Measurements from ENCODE around the gene ASXL1. TPM values are rescaled to one million over a fixed set of nuclear protein-coding genes. Genes with fewer than 3 reads are reported as not detected.

Gene ASXL1
- polyA plus RNA-seq, 3 donors, result 1.8 to 47.1 (median 2.8) TPM

DNA sequence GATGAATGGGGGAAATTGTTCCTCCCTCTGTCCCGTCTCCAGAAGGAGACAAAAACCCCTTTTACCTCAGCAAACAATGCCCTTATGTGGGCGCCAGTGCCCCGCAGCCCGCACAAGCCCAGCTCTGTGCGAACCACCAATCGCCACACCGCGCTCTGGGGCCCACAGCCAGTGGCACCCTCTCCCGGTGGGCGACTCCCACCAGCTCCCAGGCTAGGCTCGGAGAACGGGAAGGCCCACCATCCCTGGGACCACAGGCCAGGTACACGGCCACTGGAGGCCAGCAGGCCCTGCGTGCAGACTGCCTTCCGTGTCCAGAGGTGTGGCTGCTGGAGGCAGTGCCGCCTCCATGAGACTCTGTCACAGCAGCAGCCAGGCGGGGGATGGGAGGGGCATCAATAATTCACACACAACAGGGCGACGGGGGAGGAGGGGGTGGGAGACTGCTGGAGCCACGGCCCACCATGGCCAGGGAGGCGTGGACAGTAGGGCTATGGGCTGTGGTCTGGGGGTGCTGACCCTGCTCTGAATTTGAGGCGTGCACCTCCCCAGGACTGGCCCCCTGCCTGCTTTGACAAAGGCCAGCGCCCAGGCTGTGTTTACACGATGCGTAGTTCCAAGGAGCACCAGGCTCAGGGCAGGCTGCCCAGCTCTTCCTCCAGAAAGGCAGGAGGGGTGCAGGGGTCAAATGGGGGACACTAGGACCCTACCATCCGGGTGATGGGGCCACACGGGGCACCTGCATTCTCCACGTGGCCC, 105.7 kb downstream of the ASXL1 start:
- H3K9me3 ChIP-seq (replicated peaks in 1 of 2; ENCODE audit: control insufficient read depth in 1 of 2, insufficient read depth in 1 of 2, low read length in 2 of 2), result no peaks in the 10 kb centered on the region
- no peak overlapping the region for H3K9ac ChIP-seq (ENCODE audit: insufficient read depth, low read length, poor library complexity, severe bottlenecking)
- peaks cover 11% of the 10 kb centered on the region for H3K4me1 Mint-ChIP-seq
- peaks cover 7% of the 10 kb centered on the region in 2 donors for H3K4me1 ChIP-seq (ENCODE audit: control insufficient read depth in 1 of 2, insufficient read depth in 2 of 2, low read length in 2 of 2)
- H3K9me3 Mint-ChIP-seq, result no peaks in the 10 kb centered on the region
- no peak overlapping the region for H3K4me2 ChIP-seq (replicated peaks; ENCODE audit: extremely low read depth, low read length, poor library complexity, severe bottlenecking)
- no peak for DNase-seq
- no peak for TF ChIP-seq CTCF (IDR thresholded peaks at IDR 0.05)
- no peak overlapping the region for H3K4me3 ChIP-seq (replicated peaks in 1 of 3; ENCODE audit: low read depth in 2 of 3, low read length in 3 of 3)
- H2AFZ ChIP-seq (ENCODE audit: insufficient read depth, low read depth, low read length, poor library complexity, severe bottlenecking), result no peak overlapping the region
- WGBS (ENCODE audit: insufficient coverage), result 96% methylated on average over 20 of the region's 28 CpGs
- no peak overlapping the region for H3K27ac Mint-ChIP-seq
- H3K27me3 Mint-ChIP-seq (ENCODE audit: low read depth in 3 of 3), result peaks cover 0 to 5% (median 2%) of the 10 kb centered on the region in 3 donors
- H3K27me3 ChIP-seq (ENCODE audit: control insufficient read depth in 2 of 2, insufficient read depth in 2 of 2, low read length in 2 of 2), result no peaks in the 10 kb centered on the region
- H3K79me2 ChIP-seq (ENCODE audit: insufficient read depth, low read length), result peaks cover 17% of the 10 kb centered on the region
- H3K36me3 Mint-ChIP-seq, result peaks cover 9 to 20% of the 10 kb centered on the region in 2 donors
- peaks cover 8 to 14% of the 10 kb centered on the region in 2 donors for H3K36me3 ChIP-seq (replicated peaks in 1 of 2; ENCODE audit: control insufficient read depth in 1 of 2, insufficient read depth in 2 of 2, low read length in 2 of 2)
- intact Hi-C loops (cut with micrococcal nuclease), result no loop called here
- no peak overlapping the region for H3K27ac ChIP-seq (ENCODE audit: low read depth in 1 of 2, low read length in 2 of 2)
- no peak overlapping the region for H3K4me3 Mint-ChIP-seq
- peaks cover 57% of the 10 kb centered on the region for H4K20me1 ChIP-seq (ENCODE audit: insufficient read depth, low read length)

DNA sequence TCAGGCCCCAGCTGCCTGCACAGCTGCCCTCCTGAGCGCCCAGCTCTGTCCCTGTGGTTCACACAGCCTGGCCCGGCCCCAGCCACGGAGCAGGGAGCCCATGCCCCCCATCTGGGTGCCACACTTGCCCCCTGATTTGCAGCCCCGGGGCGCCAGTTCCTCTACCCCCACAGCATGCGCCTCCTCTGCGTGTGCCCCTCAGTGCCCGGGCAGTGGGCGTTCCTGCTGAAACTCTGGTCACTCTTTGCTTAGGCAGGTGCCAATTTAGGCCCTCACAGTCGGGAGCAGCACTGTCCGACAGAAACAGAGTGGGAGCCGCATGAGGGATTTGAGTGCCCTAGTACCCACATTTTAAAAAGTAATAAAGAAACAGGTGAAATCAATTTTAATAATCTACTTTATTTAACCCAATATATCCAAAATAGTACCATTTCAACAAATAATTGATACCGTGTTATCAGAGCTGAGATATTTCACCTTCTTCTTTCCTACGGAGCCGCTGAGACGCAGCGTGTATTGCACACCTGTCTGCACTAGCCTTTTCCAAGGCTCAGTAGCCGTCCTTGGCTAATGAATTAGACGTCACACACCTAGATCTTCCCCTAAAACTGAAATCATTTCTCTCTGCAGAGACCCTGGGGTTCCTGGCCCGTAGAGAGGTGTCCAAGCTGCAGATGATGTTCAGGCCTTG, 106.4 kb downstream of the ASXL1 start:
- DNase-seq, result no peak
- Histone ChIP-seq H3K9me3 (replicated peaks in 1 of 2; ENCODE audit: control insufficient read depth in 1 of 2, insufficient read depth in 1 of 2, low read length in 2 of 2) (no peaks in the 10 kb centered on the region), H3K36me3 (replicated peaks in 1 of 2; ENCODE audit: control insufficient read depth in 1 of 2, insufficient read depth in 2 of 2, low read length in 2 of 2) (peaks cover 8 to 14% of the 10 kb centered on the region in 2 donors), H3K4me2 (replicated peaks; ENCODE audit: extremely low read depth, low read length, poor library complexity, severe bottlenecking) (no peak overlapping the region), H3K9ac (ENCODE audit: insufficient read depth, low read length, poor library complexity, severe bottlenecking) (no peak overlapping the region), H3K27me3 (ENCODE audit: control insufficient read depth in 2 of 2, insufficient read depth in 2 of 2, low read length in 2 of 2) (no peaks in the 10 kb centered on the region), H3K4me1 (ENCODE audit: control insufficient read depth in 1 of 2, insufficient read depth in 2 of 2, low read length in 2 of 2) (peaks cover 7 to 8% of the 10 kb centered on the region in 2 donors), H3K27ac (ENCODE audit: low read depth in 1 of 2, low read length in 2 of 2) (no peak overlapping the region), H4K20me1 (ENCODE audit: insufficient read depth, low read length) (peaks cover 56% of the 10 kb centered on the region), H2AFZ (ENCODE audit: insufficient read depth, low read depth, low read length, poor library complexity, severe bottlenecking) (no peak overlapping the region), H3K79me2 (ENCODE audit: insufficient read depth, low read length) (peaks cover 17% of the 10 kb centered on the region), H3K4me3 (replicated peaks in 1 of 3; ENCODE audit: low read depth in 2 of 3, low read length in 3 of 3) (no peak overlapping the region)
- no peak overlapping the region for H3K4me3 Mint-ChIP-seq
- WGBS (ENCODE audit: insufficient coverage), result over 99% methylated on average over 11 of the region's 20 CpGs
- H3K36me3 Mint-ChIP-seq, result peaks cover 9 to 20% of the 10 kb centered on the region in 2 donors
- H3K27ac Mint-ChIP-seq, result peak overlapping the region in 2 of 7 donors; percentile 68 to 70
- no peak for TF ChIP-seq CTCF (IDR thresholded peaks at IDR 0.05)
- H3K9me3 Mint-ChIP-seq, result no peaks in the 10 kb centered on the region
- peaks cover 0 to 5% (median 2%) of the 10 kb centered on the region in 3 donors for H3K27me3 Mint-ChIP-seq (ENCODE audit: low read depth in 3 of 3)
- peaks cover 13% of the 10 kb centered on the region for H3K4me1 Mint-ChIP-seq
- intact Hi-C loops (cut with micrococcal nuclease), result no loop called here
